ENCODE data around the gene TMTC2. TPM values are rescaled to one million over a fixed set of nuclear protein-coding genes. Genes with fewer than 3 reads are reported as not detected.

Gene TMTC2
- total RNA-seq, 5 donors from 2014 or later (not counting 1 experiment from before 2014, with no cell fraction given) = 3.6 to 5.4 (median 4.4) TPM

DNA sequence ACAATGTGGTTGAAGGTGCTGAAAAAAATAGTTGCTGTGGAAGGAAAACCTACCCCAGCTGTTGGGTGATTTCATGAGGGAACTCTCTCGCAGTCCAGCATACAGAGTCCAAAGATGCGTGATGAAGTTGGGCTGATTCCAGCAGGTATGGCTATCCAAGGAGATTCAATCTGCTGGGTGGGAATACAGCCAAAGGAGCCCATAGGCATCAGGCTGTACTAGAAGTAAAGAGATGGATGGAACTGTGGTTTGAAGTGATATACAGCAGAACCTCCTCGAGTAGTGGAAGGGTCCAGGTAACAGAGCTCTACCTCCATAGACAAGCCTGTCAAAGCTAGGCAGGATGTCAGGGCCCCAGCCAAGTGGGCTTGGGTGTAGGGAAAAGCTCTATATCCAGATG is 11.5 kb upstream of the TMTC2 start:
- no peak overlapping the region for H3K27ac Mint-ChIP-seq
- ATAC-seq (replicated peaks in 1 of 4) = no peak
- H3K27me3 Mint-ChIP-seq = peaks cover 17 to 20% of the 10 kb centered on the region in 2 donors
- no peaks in the 10 kb centered on the region for H3K9me3 Mint-ChIP-seq
- DNase-seq = no peak
- ChIA-PET POLR2A (no interaction called here), CTCF (interaction anchor here (0.6 to 1.0 kb wide), 3 partner anchors 10 to 266 kb away, joined by 3 to 4 read pairs (median 3); no protein-coding TSS in a partner anchor)
- H3K36me3 ChIP-seq (ENCODE audit: control insufficient read depth in 2 of 2, extremely low read depth in 1 of 2, insufficient read depth in 1 of 2, low read length in 1 of 2) = no peaks in the 10 kb centered on the region
- H3K4me3 ChIP-seq (ENCODE audit: control insufficient read depth in 1 of 2, extremely low read depth in 1 of 2, low read length in 1 of 2) = no peak overlapping the region
- H3K4me1 ChIP-seq (ENCODE audit: control insufficient read depth in 1 of 2, extremely low read depth in 1 of 2, insufficient read depth in 2 of 2, low read length in 2 of 2) = no peaks in the 10 kb centered on the region
- H3K4me1 Mint-ChIP-seq = no peaks in the 10 kb centered on the region
- H3K27me3 ChIP-seq (replicated peaks in 1 of 2; ENCODE audit: control insufficient read depth in 2 of 2, extremely low read depth in 1 of 2, insufficient read depth in 2 of 2, low read length in 1 of 2) = no peaks in the 10 kb centered on the region
- no peak overlapping the region for H3K27ac ChIP-seq (ENCODE audit: low read length)
- H3K4me3 Mint-ChIP-seq = no peak overlapping the region
- H3K9me3 ChIP-seq = no peaks in the 10 kb centered on the region
- WGBS (ENCODE audit: insufficient coverage) = 85% methylated on average over 3 of the region's 3 CpGs
- H3K36me3 Mint-ChIP-seq = no peaks in the 10 kb centered on the region

DNA sequence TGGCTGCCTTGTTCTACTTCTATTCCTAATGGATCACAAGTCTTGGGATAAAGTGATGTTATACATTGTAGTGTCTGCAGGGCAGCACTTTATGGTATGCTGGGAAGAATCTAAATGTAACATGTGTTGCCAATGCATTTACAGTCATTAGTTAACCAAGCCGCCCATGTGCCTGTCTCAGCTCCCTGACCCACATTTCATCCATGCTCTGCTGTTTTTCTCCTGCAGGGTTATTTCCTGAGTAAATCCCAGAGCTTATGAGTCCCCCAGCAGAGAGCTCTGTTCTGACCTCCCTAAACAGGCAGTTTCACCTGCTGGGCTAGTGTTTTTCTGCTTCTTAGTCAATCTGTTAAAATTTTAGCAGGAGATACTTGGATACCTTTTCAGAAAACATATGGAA is 4.4 kb upstream of the TMTC2 start:
- Histone ChIP-seq H3K4me3 (ENCODE audit: control insufficient read depth in 1 of 2, extremely low read depth in 1 of 2, low read length in 1 of 2) (no peak overlapping the region), H3K36me3 (ENCODE audit: control insufficient read depth in 2 of 2, extremely low read depth in 1 of 2, insufficient read depth in 1 of 2, low read length in 1 of 2) (no peaks in the 10 kb centered on the region), H3K27ac (ENCODE audit: low read length) (no peak overlapping the region), H3K9me3 (no peaks in the 10 kb centered on the region), H3K4me1 (ENCODE audit: control insufficient read depth in 1 of 2, extremely low read depth in 1 of 2, insufficient read depth in 2 of 2, low read length in 2 of 2) (peaks cover 2 to 5% of the 10 kb centered on the region in 2 experiments), H3K27me3 (replicated peaks in 1 of 2; ENCODE audit: control insufficient read depth in 2 of 2, extremely low read depth in 1 of 2, insufficient read depth in 2 of 2, low read length in 1 of 2) (peaks cover 0 to 3% of the 10 kb centered on the region in 2 experiments)
- no CpG with 5 or more reads among the region's 1 CpG for WGBS (ENCODE audit: insufficient coverage)
- Mint-ChIP-seq H3K36me3 (no peaks in the 10 kb centered on the region), H3K4me3 (no peak overlapping the region), H3K27ac (no peak overlapping the region), H3K4me1 (peaks cover 2 to 10% (median 3%) of the 10 kb centered on the region in 3 donors), H3K9me3 (no peaks in the 10 kb centered on the region), H3K27me3 (peaks cover 20 to 25% of the 10 kb centered on the region in 2 donors)
- ATAC-seq (replicated peaks in 1 of 4) = no peak
- ChIA-PET POLR2A (no interaction called here), CTCF (no interaction called here)
- no peak for DNase-seq

DNA sequence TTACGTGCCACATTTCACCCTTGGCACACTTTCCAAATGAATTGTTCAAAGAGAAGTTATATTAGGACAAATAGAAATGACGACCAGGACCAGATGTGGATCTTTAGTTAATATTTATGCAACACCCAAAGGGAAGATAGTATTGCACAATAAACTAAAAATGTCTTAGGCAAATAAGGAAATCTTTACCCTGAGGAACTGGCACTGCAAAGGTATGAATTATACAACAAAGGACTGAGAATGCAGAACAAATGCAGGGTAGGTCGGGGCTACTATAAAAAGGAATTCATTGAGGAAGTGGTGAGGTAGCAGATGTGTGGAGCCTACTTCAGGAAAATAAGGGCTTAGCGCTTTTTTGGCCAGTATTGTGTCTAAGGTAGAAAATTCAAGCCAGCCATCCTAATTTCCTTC is 3.9 kb upstream of the TMTC2 start:
- WGBS (ENCODE audit: insufficient coverage) = 0% methylated on average over 1 of the region's 4 CpGs

DNA sequence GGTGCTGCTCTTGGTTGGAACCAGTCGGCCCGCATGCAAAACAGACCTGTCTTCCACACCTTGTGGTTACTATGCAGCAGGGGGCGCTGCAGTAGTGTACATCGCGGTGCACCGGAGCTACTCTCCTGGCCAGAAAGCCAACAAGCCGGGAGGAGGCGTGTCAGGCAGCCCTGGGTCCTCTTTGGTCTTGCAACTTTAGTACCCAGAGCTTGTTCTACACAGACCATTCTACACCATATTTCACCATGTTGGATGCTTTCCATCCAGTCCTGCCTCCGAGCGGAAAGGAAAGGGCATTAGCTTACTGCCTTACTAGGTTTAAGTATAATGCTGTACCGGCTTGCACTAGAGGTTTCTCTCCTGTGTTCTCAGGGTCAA is 927 bp upstream of the TMTC2 start:
- Mint-ChIP-seq H3K27me3 (peaks cover 9 to 15% of the 10 kb centered on the region in 2 donors), H3K4me3 (peak overlapping the region; percentile 90 to 98 (median 94)), H3K36me3 (no peaks in the 10 kb centered on the region), H3K4me1 (peaks cover 16 to 26% (median 19%) of the 10 kb centered on the region in 3 donors), H3K27ac (peak overlapping the region; percentile 93), H3K9me3 (no peaks in the 10 kb centered on the region)
- no peaks in the 10 kb centered on the region for H3K9me3 ChIP-seq
- H3K27me3 ChIP-seq (replicated peaks in 1 of 2; ENCODE audit: control insufficient read depth in 2 of 2, extremely low read depth in 1 of 2, insufficient read depth in 2 of 2, low read length in 1 of 2) = peaks cover 0 to 3% of the 10 kb centered on the region in 2 experiments
- WGBS (ENCODE audit: insufficient coverage) = 0% methylated on average over 11 of the region's 11 CpGs
- ChIA-PET POLR2A (interaction anchor here in 1 of 2 donors (0.5 to 0.7 kb wide), 3 partner anchors 67 to 248 kb away, joined by 4 to 11 read pairs (median 4); no protein-coding TSS in a partner anchor), CTCF (interaction anchor here (0.5 to 2.6 kb wide), 26 partner anchors 8 to 1818 kb away, joined by 3 to 14 read pairs (median 3); partner anchors contain the start of genes CCDC59 (in 1 of the 2) and METTL25 (in 1 of the 2))
- DNase-seq (peak; percentile 67 to 92 (median 85)), ATAC-seq (replicated peaks in 1 of 4) (peak; percentile 59 to 63 (median 60))
- H3K4me1 ChIP-seq (ENCODE audit: control insufficient read depth in 1 of 2, extremely low read depth in 1 of 2, insufficient read depth in 2 of 2, low read length in 2 of 2) = peaks cover 10 to 14% of the 10 kb centered on the region in 2 experiments
- peak overlapping the region; percentile 69 to 75 for H3K4me3 ChIP-seq (ENCODE audit: control insufficient read depth in 1 of 2, extremely low read depth in 1 of 2, low read length in 1 of 2)
- peak overlapping the region; percentile 84 for H3K27ac ChIP-seq (ENCODE audit: low read length)
- no peaks in the 10 kb centered on the region for H3K36me3 ChIP-seq (ENCODE audit: control insufficient read depth in 2 of 2, extremely low read depth in 1 of 2, insufficient read depth in 1 of 2, low read length in 1 of 2)

More for the DNA sequence above, 3.9 kb upstream of the TMTC2 start:
- ATAC-seq (replicated peaks in 1 of 4) (no peak), DNase-seq (no peak)
- Histone ChIP-seq H3K4me1 (ENCODE audit: control insufficient read depth in 1 of 2, extremely low read depth in 1 of 2, insufficient read depth in 2 of 2, low read length in 2 of 2) (peaks cover 3 to 10% of the 10 kb centered on the region in 2 experiments), H3K27ac (ENCODE audit: low read length) (no peak overlapping the region), H3K9me3 (no peaks in the 10 kb centered on the region), H3K4me3 (ENCODE audit: control insufficient read depth in 1 of 2, extremely low read depth in 1 of 2, low read length in 1 of 2) (no peak overlapping the region), H3K36me3 (ENCODE audit: control insufficient read depth in 2 of 2, extremely low read depth in 1 of 2, insufficient read depth in 1 of 2, low read length in 1 of 2) (no peaks in the 10 kb centered on the region), H3K27me3 (replicated peaks in 1 of 2; ENCODE audit: control insufficient read depth in 2 of 2, extremely low read depth in 1 of 2, insufficient read depth in 2 of 2, low read length in 1 of 2) (peaks cover 0 to 3% of the 10 kb centered on the region in 2 experiments)
- no peaks in the 10 kb centered on the region for H3K36me3 Mint-ChIP-seq
- CTCF ChIA-PET = no interaction called here
- H3K9me3 Mint-ChIP-seq = no peaks in the 10 kb centered on the region
- peaks cover 20 to 25% of the 10 kb centered on the region in 2 donors for H3K27me3 Mint-ChIP-seq
- H3K4me1 Mint-ChIP-seq = peaks cover 4 to 14% (median 5%) of the 10 kb centered on the region in 3 donors
- H3K4me3 Mint-ChIP-seq = no peak overlapping the region
- POLR2A ChIA-PET = no interaction called here
- no peak overlapping the region for H3K27ac Mint-ChIP-seq

DNA sequence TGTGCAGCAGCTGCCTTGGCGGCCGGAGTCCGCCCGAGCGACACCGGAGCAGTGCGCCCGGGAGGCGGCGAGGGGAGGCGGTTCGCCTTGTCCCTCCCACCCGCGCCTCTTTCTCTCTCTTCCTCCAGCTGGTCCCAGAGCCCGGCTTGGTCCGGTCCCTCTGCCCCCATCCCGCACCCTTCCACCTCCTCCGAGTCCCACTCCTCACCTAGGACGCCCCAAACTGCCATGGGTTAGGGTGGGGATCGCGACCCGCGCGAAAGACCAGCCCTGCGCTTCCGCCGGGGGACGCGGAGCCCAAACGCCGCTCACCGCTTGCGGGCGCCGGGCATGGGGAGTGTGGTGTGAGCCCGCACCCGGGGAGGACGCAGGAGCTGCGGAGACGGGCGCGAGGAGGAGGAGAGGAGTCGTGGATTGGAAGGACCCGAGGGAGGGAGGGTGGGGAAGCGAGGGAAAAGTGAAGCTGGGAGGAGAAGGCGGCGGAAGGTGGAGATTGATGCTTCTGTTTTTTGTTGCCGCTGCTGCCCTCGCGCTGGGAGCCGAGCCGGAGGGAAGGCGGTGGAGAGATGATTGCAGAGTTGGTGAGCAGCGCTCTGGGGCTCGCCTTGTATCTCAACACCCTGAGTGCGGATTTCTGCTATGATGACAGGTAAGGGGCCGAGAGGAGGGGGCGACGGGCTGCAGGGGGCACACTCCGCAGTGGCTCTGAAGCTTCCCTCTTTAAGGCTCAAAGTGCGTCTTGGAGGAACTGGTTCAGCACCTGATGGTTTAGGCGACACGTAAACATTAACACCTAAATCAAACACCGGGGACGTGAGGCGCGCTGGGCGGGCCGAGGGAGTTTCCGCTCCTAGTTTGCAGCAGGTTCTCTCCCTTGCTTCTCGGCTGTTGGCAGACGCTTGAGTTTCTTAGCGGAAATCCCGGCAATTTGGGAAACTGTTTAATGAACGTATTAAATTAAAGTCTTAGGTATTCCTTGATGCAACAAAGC is 610 bp downstream of the TMTC2 start:
- DNase-seq = peak; percentile 25 to 80 (median 52)
- whole genome bisulfite sequencing (ENCODE audit: insufficient coverage) = under 1% methylated on average over 57 of the region's 75 CpGs
- Mint-ChIP-seq H3K27me3 (peaks cover 5 to 8% of the 10 kb centered on the region in 2 donors), H3K4me1 (peaks cover 16 to 26% (median 19%) of the 10 kb centered on the region in 3 donors), H3K4me3 (peak overlapping the region; percentile 90 to 98 (median 94)), H3K36me3 (no peaks in the 10 kb centered on the region), H3K27ac (peak overlapping the region; percentile 85 to 93), H3K9me3 (no peaks in the 10 kb centered on the region)
- Histone ChIP-seq H3K4me3 (ENCODE audit: control insufficient read depth in 1 of 2, extremely low read depth in 1 of 2, low read length in 1 of 2) (peak overlapping the region; percentile 69 to 75), H3K27ac (ENCODE audit: low read length) (peak overlapping the region; percentile 84), H3K27me3 (replicated peaks in 1 of 2; ENCODE audit: control insufficient read depth in 2 of 2, extremely low read depth in 1 of 2, insufficient read depth in 2 of 2, low read length in 1 of 2) (peaks cover 0 to 3% of the 10 kb centered on the region in 2 experiments), H3K9me3 (no peaks in the 10 kb centered on the region), H3K4me1 (ENCODE audit: control insufficient read depth in 1 of 2, extremely low read depth in 1 of 2, insufficient read depth in 2 of 2, low read length in 2 of 2) (peaks cover 10 to 14% of the 10 kb centered on the region in 2 experiments), H3K36me3 (ENCODE audit: control insufficient read depth in 2 of 2, extremely low read depth in 1 of 2, insufficient read depth in 1 of 2, low read length in 1 of 2) (no peaks in the 10 kb centered on the region)
- peak; percentile 36 to 49 (median 44) for ATAC-seq (replicated peaks in 1 of 4)
- ChIA-PET CTCF (interaction anchor here (0.5 to 2.6 kb wide), 7 partner anchors 14 to 1979 kb away, joined by 3 to 7 read pairs (median 3); no protein-coding TSS in a partner anchor), POLR2A (interaction anchor here in 1 of 2 donors (0.6 kb wide), 1 partner anchor 194 kb away, joined by 7 read pairs; no protein-coding TSS in a partner anchor)

DNA sequence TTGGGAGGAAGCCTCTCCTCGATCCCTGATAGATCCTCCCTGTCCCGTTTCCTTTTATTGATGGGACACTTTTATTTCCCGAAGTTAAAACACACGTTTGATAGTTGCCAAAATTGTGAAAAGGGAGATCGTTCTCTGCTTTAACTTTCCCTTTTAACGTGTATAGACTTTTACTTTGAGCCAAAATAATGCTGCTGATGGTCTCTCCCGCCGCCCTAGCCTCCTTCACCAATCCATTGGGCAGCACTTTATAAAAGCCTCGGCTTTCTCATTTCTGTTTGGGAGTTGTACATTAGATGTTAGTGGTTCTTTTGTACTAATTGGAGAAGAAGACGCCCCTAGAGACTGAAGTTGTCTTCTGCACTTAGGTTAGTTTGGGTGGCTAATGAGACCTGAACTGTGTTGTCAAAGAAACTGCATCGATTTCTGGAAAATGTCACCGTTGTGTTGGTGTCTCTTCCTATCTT is 1.4 kb downstream of the TMTC2 start:
- Mint-ChIP-seq H3K4me1 (peaks cover 16 to 26% (median 19%) of the 10 kb centered on the region in 3 donors), H3K4me3 (peak overlapping the region; percentile 90 to 98 (median 94)), H3K27ac (peak overlapping the region; percentile 85 to 91), H3K27me3 (peaks cover 0 to under 1% of the 10 kb centered on the region in 2 donors), H3K36me3 (peaks cover under 1% of the 10 kb centered on the region), H3K9me3 (no peaks in the 10 kb centered on the region)
- WGBS (ENCODE audit: insufficient coverage) = 0% methylated on average over 2 of the region's 12 CpGs
- no peak for ATAC-seq (replicated peaks in 1 of 4)
- Histone ChIP-seq H3K4me3 (ENCODE audit: control insufficient read depth in 1 of 2, extremely low read depth in 1 of 2, low read length in 1 of 2) (peak overlapping the region; percentile 69 to 75), H3K9me3 (no peaks in the 10 kb centered on the region), H3K27me3 (replicated peaks in 1 of 2; ENCODE audit: control insufficient read depth in 2 of 2, extremely low read depth in 1 of 2, insufficient read depth in 2 of 2, low read length in 1 of 2) (peaks cover 0 to 3% of the 10 kb centered on the region in 2 experiments), H3K27ac (ENCODE audit: low read length) (peak overlapping the region; percentile 84), H3K4me1 (ENCODE audit: control insufficient read depth in 1 of 2, extremely low read depth in 1 of 2, insufficient read depth in 2 of 2, low read length in 2 of 2) (peaks cover 10 to 14% of the 10 kb centered on the region in 2 experiments), H3K36me3 (ENCODE audit: control insufficient read depth in 2 of 2, extremely low read depth in 1 of 2, insufficient read depth in 1 of 2, low read length in 1 of 2) (no peaks in the 10 kb centered on the region)
- POLR2A ChIA-PET = no interaction called here
- DNase-seq = peak in 2 of 35 experiments; percentile 2 to 26
- CTCF ChIA-PET = interaction anchor here in 1 of 2 donors (0.6 kb wide), 1 partner anchor 1626 kb away, joined by 5 read pairs; no protein-coding TSS in a partner anchor
